HepG2 (cell line): Measurements from ENCODE around the gene DHX16.

ENCODE experiments used
- FOXO1 ChIP-seq: sonication (generic); formaldehyde crosslinking; IDR thresholded peaks from 2 replicates; pipeline ENCODE4 v1.4.0; 2020; ENCODE audit warnings: missing genetic modification reagents
- JUND ChIP-seq: sonication (generic); formaldehyde crosslinking; IDR thresholded peaks from 2 replicates; pipeline ENCODE4 v1.8.0; 2022; ENCODE audit warnings: mild to moderate bottlenecking, missing genetic modification reagents
- POLR2AphosphoS2 ChIP-seq: IDR thresholded peaks from 2 replicates; pipeline ENCODE4 v1.6.1; 2011; ENCODE audit warnings: low read depth, low read length, improper control_type of control experiment
- POLR2AphosphoS5 ChIP-seq: IDR thresholded peaks from 2 replicates; pipeline ENCODE4 v1.6.1; 2012; ENCODE audit warnings: low read depth, low read length
- TCF12 ChIP-seq, 2 experiments: fragments of 450-650 bp in 1 of 2; sonication (generic) in 1 of 2; formaldehyde crosslinking in 1 of 2; IDR thresholded peaks; 2 replicates each; pipeline versions ENCODE4 v1.6.1 to v1.8.0; 2017 to 2022; ENCODE audit warnings: antibody characterized with exemption in 1 of 2, mild to moderate bottlenecking in 1 of 2, missing genetic modification reagents in 1 of 2, moderate library complexity in 1 of 2
- TF ChIP-seq, protein P1 (sequence below): sonication (generic); formaldehyde crosslinking; IDR thresholded peaks from 2 replicates; pipeline ENCODE4 v1.5.0; 2020; ENCODE audit warnings: mild to moderate bottlenecking, missing genetic modification reagents, moderate library complexity
- TF ChIP-seq, protein P2 (sequence below): sonication (generic); formaldehyde crosslinking; IDR thresholded peaks from 2 replicates; pipeline ENCODE4 v1.9.0; 2021; ENCODE audit warnings: mild to moderate bottlenecking, missing genetic modification reagents

DNA sequence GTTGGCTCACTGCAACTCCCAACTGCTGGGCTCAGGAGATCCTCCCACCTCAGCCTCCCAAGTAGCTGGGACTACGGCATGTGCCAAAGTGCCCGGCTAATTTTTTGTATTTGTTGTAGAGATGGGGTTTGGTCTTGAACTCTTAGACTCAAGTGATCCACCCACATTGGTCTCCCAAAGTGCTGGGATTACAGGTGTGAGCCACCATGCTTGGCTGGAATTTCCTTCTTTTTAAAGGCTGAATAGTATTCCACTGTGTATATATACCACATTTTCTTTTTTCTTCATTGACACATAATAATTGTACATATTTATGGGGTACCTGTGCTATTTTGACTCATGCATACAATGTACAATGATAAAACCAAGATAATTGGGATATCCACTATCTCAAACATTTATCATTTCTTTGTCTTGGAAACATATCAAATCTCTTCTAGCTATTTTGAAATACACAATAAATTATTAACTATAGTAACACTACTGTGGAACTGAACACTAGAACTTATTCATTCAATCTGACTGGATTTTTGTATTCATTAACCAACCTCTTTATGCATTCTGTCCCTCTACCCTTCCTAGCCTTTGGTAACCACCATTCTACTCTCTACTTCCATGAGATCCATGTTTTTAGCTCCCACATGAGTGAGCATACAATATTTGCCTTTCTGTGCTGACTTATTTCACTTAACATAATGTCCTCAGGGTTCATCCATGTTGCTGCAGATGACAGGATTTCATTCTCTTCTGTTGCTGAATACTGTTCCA, 36.5 kb upstream of the DHX16 start:
- TF ChIP-seq, protein P1, sequence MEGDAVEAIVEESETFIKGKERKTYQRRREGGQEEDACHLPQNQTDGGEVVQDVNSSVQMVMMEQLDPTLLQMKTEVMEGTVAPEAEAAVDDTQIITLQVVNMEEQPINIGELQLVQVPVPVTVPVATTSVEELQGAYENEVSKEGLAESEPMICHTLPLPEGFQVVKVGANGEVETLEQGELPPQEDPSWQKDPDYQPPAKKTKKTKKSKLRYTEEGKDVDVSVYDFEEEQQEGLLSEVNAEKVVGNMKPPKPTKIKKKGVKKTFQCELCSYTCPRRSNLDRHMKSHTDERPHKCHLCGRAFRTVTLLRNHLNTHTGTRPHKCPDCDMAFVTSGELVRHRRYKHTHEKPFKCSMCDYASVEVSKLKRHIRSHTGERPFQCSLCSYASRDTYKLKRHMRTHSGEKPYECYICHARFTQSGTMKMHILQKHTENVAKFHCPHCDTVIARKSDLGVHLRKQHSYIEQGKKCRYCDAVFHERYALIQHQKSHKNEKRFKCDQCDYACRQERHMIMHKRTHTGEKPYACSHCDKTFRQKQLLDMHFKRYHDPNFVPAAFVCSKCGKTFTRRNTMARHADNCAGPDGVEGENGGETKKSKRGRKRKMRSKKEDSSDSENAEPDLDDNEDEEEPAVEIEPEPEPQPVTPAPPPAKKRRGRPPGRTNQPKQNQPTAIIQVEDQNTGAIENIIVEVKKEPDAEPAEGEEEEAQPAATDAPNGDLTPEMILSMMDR (CRISPR knock-in tag) = no peak
- TF ChIP-seq TCF12 (IDR thresholded peaks at IDR 0.05) (no peak), TCF12 (CRISPR knock-in tag; IDR thresholded peaks at IDR 0.05) (no peak), POLR2AphosphoS5 (no peak), JUND (CRISPR knock-in tag) (no peak), POLR2AphosphoS2 (no peak), FOXO1 (CRISPR knock-in tag) (no peak)
- TF ChIP-seq, protein P2, sequence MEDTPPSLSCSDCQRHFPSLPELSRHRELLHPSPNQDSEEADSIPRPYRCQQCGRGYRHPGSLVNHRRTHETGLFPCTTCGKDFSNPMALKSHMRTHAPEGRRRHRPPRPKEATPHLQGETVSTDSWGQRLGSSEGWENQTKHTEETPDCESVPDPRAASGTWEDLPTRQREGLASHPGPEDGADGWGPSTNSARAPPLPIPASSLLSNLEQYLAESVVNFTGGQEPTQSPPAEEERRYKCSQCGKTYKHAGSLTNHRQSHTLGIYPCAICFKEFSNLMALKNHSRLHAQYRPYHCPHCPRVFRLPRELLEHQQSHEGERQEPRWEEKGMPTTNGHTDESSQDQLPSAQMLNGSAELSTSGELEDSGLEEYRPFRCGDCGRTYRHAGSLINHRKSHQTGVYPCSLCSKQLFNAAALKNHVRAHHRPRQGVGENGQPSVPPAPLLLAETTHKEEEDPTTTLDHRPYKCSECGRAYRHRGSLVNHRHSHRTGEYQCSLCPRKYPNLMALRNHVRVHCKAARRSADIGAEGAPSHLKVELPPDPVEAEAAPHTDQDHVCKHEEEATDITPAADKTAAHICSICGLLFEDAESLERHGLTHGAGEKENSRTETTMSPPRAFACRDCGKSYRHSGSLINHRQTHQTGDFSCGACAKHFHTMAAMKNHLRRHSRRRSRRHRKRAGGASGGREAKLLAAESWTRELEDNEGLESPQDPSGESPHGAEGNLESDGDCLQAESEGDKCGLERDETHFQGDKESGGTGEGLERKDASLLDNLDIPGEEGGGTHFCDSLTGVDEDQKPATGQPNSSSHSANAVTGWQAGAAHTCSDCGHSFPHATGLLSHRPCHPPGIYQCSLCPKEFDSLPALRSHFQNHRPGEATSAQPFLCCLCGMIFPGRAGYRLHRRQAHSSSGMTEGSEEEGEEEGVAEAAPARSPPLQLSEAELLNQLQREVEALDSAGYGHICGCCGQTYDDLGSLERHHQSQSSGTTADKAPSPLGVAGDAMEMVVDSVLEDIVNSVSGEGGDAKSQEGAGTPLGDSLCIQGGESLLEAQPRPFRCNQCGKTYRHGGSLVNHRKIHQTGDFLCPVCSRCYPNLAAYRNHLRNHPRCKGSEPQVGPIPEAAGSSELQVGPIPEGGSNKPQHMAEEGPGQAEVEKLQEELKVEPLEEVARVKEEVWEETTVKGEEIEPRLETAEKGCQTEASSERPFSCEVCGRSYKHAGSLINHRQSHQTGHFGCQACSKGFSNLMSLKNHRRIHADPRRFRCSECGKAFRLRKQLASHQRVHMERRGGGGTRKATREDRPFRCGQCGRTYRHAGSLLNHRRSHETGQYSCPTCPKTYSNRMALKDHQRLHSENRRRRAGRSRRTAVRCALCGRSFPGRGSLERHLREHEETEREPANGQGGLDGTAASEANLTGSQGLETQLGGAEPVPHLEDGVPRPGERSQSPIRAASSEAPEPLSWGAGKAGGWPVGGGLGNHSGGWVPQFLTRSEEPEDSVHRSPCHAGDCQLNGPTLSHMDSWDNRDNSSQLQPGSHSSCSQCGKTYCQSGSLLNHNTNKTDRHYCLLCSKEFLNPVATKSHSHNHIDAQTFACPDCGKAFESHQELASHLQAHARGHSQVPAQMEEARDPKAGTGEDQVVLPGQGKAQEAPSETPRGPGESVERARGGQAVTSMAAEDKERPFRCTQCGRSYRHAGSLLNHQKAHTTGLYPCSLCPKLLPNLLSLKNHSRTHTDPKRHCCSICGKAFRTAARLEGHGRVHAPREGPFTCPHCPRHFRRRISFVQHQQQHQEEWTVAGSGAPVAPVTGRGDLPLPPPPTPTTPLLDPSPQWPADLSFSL (CRISPR knock-in tag) = no peak
